ENCODE results near the gene NAV2.

The NAV2 gene

DNA sequence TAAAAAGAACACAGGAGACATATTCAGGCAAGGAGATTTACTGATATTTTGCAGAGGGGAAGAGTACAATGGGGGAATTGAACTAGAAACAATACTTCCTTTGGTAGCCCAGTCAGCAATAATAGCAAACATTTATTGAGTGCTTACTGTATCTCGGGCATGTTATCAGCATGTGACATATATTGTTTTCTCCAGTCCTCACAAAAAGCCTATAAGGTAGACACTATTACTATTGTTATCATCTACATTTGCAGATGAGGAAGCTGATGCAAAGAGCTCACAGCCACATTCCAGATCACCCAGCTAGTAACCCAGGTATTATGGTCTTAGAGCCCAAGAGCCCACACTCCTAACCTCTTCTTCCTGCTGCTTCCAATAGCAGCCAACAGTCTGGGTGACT lies 27.9 kb downstream of the NAV2 start:
- DNase-seq (ENCODE audit: low read depth, low spot score) = no peak

- peak; percentile 61 for DNase-seq (ENCODE audit: low read depth, low spot score)
Observed at GRCh38 chr11:19742588-19743292, 30.1 kb downstream of the NAV2 start.

- no peak for DNase-seq (ENCODE audit: low read depth, low spot score)
Observed at GRCh38 chr11:19743622-19744021, 31.0 kb downstream of the NAV2 start.

- DNase-seq (ENCODE audit: low read depth, low spot score) = no peak
Observed at GRCh38 chr11:19744130-19744529, 31.5 kb downstream of the NAV2 start.

GRCh38 chr11:19746086-19746485 lies 33.4 kb downstream of the NAV2 start:
- DNase-seq (ENCODE audit: low read depth, low spot score) = no peak

- no peak for DNase-seq (ENCODE audit: low read depth, low spot score)
Observed at GRCh38 chr11:19747634-19748033, 35.0 kb downstream of the NAV2 start.

DNA sequence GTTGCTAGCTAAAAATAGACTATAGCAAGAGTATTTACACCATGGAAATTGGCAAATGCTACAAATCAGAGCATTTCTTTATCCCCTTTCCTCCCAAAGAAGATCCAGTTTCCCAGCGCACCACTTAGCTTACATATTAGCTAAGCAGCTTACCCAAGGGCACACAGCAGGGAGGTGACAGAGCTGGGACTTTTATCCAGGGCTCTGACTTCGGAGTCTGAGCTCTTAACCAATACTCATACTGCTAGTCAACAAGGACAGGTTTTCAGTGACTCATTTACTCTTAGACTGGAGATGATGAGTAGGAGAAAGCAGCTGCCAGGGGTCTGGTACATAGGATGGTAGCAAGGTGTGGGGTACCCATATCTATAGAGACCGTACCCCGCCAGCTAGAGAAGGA lies 38.4 kb downstream of the NAV2 start:
- DNase-seq (ENCODE audit: low read depth, low spot score) = no peak

DNA sequence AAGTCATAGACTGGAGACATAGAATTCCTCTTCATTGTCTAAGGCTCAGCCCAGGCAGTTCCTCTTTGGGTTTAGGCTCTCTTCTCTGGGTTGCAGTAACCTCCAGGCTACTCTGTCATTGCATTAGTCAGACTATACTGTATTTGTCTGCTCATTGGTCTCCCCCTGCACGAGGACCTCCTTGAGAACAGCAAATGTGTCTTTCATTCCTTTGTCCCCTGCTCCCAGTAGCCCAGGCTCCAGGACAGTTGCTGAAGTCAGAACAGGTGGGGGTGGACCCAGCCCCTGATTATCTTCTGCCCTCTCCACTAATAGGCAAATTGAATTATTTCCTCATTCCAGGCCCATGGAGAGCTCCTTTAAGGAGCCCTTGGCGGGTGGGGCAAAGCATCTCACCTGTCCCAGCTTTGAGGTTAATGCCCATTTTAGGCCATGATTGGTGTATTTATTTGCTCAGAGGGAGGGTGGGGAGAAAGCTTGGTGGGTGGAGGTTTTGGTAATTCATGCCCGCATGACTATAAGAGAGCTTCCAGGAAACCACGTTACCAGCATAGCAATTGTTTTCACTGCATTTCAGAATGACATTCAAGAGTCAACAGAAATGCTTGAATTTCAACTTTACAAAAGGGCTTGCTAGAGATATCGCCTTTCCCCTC lies 40.9 kb downstream of the NAV2 start:
- no peak for DNase-seq (ENCODE audit: low read depth, low spot score)

DNA sequence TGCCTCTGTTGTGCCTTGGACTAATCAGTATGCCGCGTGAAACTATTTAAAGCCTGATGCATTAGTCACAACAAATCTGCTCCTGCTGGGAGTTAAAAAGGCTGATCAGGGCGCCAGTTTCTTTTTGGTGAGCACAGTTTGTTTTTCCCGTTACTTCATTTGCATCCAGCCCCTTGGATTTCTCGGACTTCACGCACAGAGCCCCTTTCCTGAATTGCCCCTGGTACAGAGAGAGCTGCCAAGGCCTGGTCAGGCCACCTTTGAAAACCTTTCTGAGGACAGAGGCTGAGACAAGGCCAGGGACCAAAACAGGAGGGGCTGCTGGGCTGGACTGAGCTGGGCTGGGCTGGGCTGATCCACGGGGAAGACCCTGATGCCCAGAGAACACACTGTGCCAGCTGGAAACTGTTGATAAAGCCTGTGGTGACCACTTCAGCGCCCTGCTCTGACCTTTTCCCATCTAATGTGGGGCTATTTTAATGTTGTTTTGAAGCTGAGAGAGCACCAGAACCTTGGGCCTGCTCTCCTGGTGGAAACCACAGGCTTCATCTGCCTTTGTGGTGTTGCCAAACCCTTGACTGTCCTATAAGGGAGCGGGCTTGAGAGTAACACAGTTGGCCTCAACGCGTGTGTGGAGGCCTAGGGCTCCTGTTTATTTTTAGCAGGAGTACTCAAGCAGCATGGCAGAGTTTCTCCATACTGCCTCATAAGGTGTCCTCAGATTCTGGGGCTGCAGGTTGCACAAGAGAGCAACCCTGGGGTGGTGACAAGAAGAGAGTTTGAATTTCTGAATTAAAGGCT lies 44.2 kb downstream of the NAV2 start:
- no peak for DNase-seq (ENCODE audit: low read depth, low spot score)

DNA sequence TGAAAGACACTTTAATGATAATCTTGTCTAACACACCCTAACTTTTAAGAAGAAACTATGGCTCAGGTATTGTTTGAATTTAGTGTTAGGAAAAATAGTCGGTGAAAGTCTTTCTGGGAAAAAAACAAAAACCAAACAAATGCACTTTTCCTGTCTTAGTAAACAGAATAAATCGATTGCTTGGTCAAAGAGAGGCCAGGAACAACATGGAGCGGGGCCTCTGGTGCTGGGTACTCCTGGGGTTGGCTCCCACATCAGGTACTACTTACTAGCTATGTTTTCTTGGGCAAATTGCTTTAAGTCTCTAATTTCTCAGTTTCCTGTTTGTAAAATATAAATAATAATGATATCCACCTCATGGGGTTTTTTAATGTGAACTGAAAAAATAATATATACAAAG lies 46.8 kb downstream of the NAV2 start:
- no peak for DNase-seq (ENCODE audit: low read depth, low spot score)

DNA sequence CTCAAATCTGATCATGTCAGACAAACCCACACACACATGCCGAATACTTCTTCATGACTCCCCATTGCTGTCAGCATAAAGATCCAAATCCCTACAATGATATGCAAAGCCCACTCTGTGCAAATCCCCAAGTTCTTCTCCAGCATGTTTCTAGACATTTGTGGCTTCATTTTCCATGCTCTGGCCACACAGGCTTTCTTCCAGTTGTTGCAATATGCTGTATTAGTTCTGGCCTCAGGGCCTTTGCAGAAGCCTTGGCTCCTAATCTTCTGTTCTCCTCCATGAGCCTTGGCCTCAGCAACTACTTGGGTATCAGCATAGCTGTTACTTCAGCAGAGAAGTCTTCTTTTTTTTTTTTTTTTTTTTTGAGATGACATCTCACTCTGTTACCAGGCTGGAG lies 49.6 kb downstream of the NAV2 start:
- DNase-seq (ENCODE audit: low read depth, low spot score) = no peak

GRCh38 chr11:19763330-19763729 lies 50.7 kb downstream of the NAV2 start:
- no peak for DNase-seq (ENCODE audit: low read depth, low spot score)

DNA sequence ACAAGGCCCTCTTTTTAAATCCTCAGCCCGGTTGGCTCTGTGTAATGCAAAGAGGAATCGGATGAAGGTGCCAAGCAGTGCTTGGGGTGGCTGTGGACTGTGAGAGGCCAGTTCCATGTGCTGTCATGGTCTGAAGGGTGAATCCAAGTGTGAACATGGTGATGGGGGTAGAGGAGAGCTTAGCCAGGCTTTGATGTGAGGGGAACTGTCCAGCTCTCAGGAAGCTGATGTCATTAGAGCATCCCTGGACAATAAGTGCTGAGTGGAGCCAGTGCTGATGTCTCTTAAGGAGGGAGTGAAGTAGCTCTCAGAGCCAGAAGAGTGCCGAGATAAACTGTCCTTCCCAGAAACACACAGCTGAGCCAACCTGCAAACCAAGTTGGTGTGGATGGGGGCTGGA lies 53.6 kb downstream of the NAV2 start:
- DNase-seq (ENCODE audit: low read depth, low spot score) = no peak

DNA sequence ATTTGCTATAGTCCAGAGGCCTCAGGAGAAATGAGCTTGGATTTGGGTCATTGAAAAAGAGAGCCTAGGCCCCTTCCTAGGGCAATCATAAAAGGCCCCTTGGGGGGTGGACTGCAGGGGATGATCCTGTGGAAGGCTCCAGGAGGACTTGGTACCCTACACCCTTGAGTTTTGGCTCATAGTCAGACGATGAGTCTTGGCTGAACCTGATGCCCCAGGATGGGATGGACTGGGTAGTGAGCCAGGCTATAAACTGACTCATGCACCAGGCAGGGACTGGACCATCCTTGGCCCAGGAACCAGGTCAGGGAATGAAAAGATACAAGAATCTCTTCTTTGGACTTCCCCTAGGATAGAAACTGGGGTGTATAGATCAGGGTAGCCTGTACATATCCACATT lies 54.2 kb downstream of the NAV2 start:
- DNase-seq (ENCODE audit: low read depth, low spot score) = no peak

- no peak for DNase-seq (ENCODE audit: low read depth, low spot score)
Observed at GRCh38 chr11:19767627-19768151, 55.1 kb downstream of the NAV2 start.

GRCh38 chr11:19768197-19768596 lies 55.6 kb downstream of the NAV2 start:
- DNase-seq (ENCODE audit: low read depth, low spot score) = no peak

GRCh38 chr11:19768815-19769214 lies 56.2 kb downstream of the NAV2 start:
- no peak for DNase-seq (ENCODE audit: low read depth, low spot score)

- no peak for DNase-seq (ENCODE audit: low read depth, low spot score)
Observed at GRCh38 chr11:19769820-19770219, 57.2 kb downstream of the NAV2 start.

GRCh38 chr11:19770277-19770676 lies 57.6 kb downstream of the NAV2 start:
- no peak for DNase-seq (ENCODE audit: low read depth, low spot score)

GRCh38 chr11:19771463-19771862 lies 58.8 kb downstream of the NAV2 start:
- DNase-seq (ENCODE audit: low read depth, low spot score) = no peak

- DNase-seq (ENCODE audit: low read depth, low spot score) = peak; percentile 97
Observed at GRCh38 chr11:19772480-19772879, 59.8 kb downstream of the NAV2 start.

DNA sequence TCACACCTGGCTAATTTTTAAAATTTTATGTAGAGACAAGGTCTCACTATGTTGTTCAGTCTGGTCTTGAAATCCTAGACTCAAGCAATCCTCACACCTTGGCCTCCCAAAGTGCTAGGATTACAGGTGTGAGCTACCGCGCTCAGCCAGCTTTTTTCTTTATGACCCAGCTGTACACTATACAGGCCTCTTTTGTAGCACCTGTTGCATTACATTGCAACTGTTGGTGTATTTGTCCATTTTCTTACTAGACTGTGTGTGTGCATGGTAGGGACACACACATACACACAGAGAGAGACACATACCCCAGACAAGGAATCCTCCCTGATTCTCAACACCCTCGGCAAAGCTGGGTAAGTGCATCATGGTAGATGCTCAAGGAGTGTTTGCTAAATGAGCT lies 61.7 kb downstream of the NAV2 start:
- DNase-seq (ENCODE audit: low read depth, low spot score) = no peak

Data from iPS DF 19.7 (cell line).